Lung (tissue), 12 donors: ENCODE data around the gene FUNDC1. TPM values are rescaled to one million over a fixed set of nuclear protein-coding genes. Genes with fewer than 3 reads are reported as not detected.
"Not testable (repeated sequence)": the region's sequence is repeated elsewhere in the genome, so short reads cannot be mapped to it uniquely, and the experiment has no call there.

ENCODE experiments used
- ATAC-seq: fragments of 200-7000 bp; cut with Tn5 transposase; one replicate; pipeline ENCODE4 v1.9.1; 2020; ENCODE audit warnings: moderate number of reproducible peaks; ENCODE audit not compliant: insufficient read depth, low FRiP score
- DNase-seq, 3 donors: peaks; one replicate each; pipeline ENCODE4 v3.0.0-alpha.2; 2013 to 2017
- H3K27ac ChIP-seq, 2 donors: one replicate each; pipeline ENCODE4 v1.5.1; 2013; ENCODE audit warnings: mild to moderate bottlenecking in 2 of 2, moderate library complexity in 2 of 2, control low read depth in 1 of 2, inconsistent platforms in 1 of 2, low read depth in 1 of 2, low read length in 1 of 2
- H3K27me3 ChIP-seq, 3 donors: one replicate each; pipeline ENCODE4 v1.5.1; 2013; ENCODE audit warnings: low read length in 2 of 3; ENCODE audit not compliant: control insufficient read depth in 3 of 3, insufficient read depth in 3 of 3
- H3K36me3 ChIP-seq, 4 donors: one replicate each; pipeline ENCODE4 v1.5.1; 2013; ENCODE audit warnings: low read length in 4 of 4, mild to moderate bottlenecking in 1 of 4, moderate library complexity in 1 of 4; ENCODE audit not compliant: control insufficient read depth in 4 of 4, insufficient read depth in 4 of 4
- H3K4me1 ChIP-seq, 5 donors: one replicate each; pipeline ENCODE4 v1.5.1; 2013; ENCODE audit warnings: low read length in 5 of 5, mild to moderate bottlenecking in 2 of 5, moderate library complexity in 1 of 5; ENCODE audit not compliant: control insufficient read depth in 5 of 5, insufficient read depth in 5 of 5
- H3K4me3 ChIP-seq: one replicate; pipeline ENCODE4 v1.5.1; 2013; ENCODE audit warnings: mild to moderate bottlenecking, control low read depth, moderate library complexity
- H3K9ac ChIP-seq, 2 donors: one replicate each; pipeline ENCODE4 v1.5.1; 2013; ENCODE audit warnings: low read length in 2 of 2, control low read depth in 1 of 2; ENCODE audit not compliant: insufficient read depth in 1 of 2
- H3K9me3 ChIP-seq, 4 donors: one replicate each; pipeline ENCODE4 v1.5.1; 2013; ENCODE audit warnings: low read length in 3 of 4, mild to moderate bottlenecking in 1 of 4, moderate library complexity in 1 of 4; ENCODE audit not compliant: control insufficient read depth in 4 of 4, insufficient read depth in 3 of 4
- CTCF ChIP-seq: IDR thresholded peaks from 2 replicates; pipeline ENCODE4 v1.5.1; 2012; ENCODE audit warnings: mild to moderate bottlenecking; ENCODE audit errors: control extremely low read depth, extremely low read depth
- WGBS, 2 donors: extraction: QIAGEN DNeasy Blood & Tissue Kit; methylation state at CpG; one replicate each; pipeline ENCODE4 v1.1.7; 2013; 5-methylcytosine and 5-hydroxymethylcytosine counted together
- polyA plus RNA-seq, 2 donors: library from polyadenylated mRNA; stranded (reverse); fragments of 200-250 nt; gene quantifications; one replicate each; pipeline ENCODE4 v1.2.1, GENCODE V29; 2013
- total RNA-seq, 2 donors: library from RNA; depleted of rRNA in 1 of 2; stranded (reverse); fragments of >200 nt in 1 of 2; gene quantifications; one replicate each; pipeline ENCODE4 v1.2.1, GENCODE V29; 2014 to 2021
- donor health status: control.
- donor health status: control.
- donor health status: Bipolar disorder and iron deficiency.
- donor health status: healthy.
- donor health status: DM: yes; HTN: yes; CAD: no.

Gene FUNDC1
- total and polyA plus RNA-seq, 4 donors: 10.0 to 16.0 (median 13.5) TPM

GRCh38 chrX:44550563-44550962 lies 7.9 kb upstream of the FUNDC1 start:
- H3K27me3 ChIP-seq: peaks cover 0 to 4% (median 0%) of the 10 kb centered on the region in 3 donors
- no peak overlapping the region for H3K4me3 ChIP-seq
- no peaks in the 10 kb centered on the region for H3K4me1 ChIP-seq
- H3K36me3 ChIP-seq: no peaks in the 10 kb centered on the region
- DNase-seq (no peak), ATAC-seq (no peak)
- H3K9me3 ChIP-seq: no peaks in the 10 kb centered on the region
- no peak for TF ChIP-seq CTCF
- WGBS, 2 donors: 78 to 99% methylated on average over 5 of the region's 5 CpGs
- H3K27ac ChIP-seq: no peak overlapping the region
- no peak overlapping the region for H3K9ac ChIP-seq

GRCh38 chrX:44545454-44545853 lies 2.8 kb upstream of the FUNDC1 start:
- not testable (repeated sequence) for H3K4me3 ChIP-seq, H3K4me1 ChIP-seq, H3K9ac ChIP-seq, DNase-seq, H3K27ac ChIP-seq, ATAC-seq, H3K9me3 ChIP-seq, H3K36me3 ChIP-seq, H3K27me3 ChIP-seq
- WGBS, 2 donors: 25 to 43% methylated on average over 5 of the region's 5 CpGs

- no peak for TF ChIP-seq CTCF
- Histone ChIP-seq H3K9me3 (no peaks in the 10 kb centered on the region), H3K27me3 (peaks cover 0 to 10% (median 0%) of the 10 kb centered on the region in 3 donors), H3K9ac (no peak overlapping the region), H3K36me3 (no peaks in the 10 kb centered on the region), H3K27ac (no peak overlapping the region), H3K4me1 (peaks cover 0 to 5% (median 0%) of the 10 kb centered on the region in 5 donors), H3K4me3 (no peak overlapping the region)
- ATAC-seq: no peak
- no peak for DNase-seq
- 92 to 96% methylated on average over 6 of the region's 6 CpGs for WGBS, 2 donors
These were observed 1.4 kb upstream of the FUNDC1 start for GRCh38 chrX:44544036-44544435.

- WGBS, 2 donors: 57 to 79% methylated on average over 5 to 6 of the region's 6 CpGs
- no peak overlapping the region for H3K27ac ChIP-seq
- no peaks in the 10 kb centered on the region for H3K4me1 ChIP-seq
- H3K36me3 ChIP-seq: peaks cover 0 to 4% (median under 1%) of the 10 kb centered on the region in 4 donors
- peaks cover 0 to 2% (median 0%) of the 10 kb centered on the region in 3 donors for H3K27me3 ChIP-seq
- DNase-seq (no peak), ATAC-seq (no peak)
- no peak overlapping the region for H3K9ac ChIP-seq
- H3K9me3 ChIP-seq: no peaks in the 10 kb centered on the region
- no peak overlapping the region for H3K4me3 ChIP-seq
- no peak for TF ChIP-seq CTCF
These were observed 6.5 kb downstream of the FUNDC1 start for GRCh38 chrX:44536198-44536597.
